Measurements from ENCODE around the gene IQGAP3. TPM values are rescaled to one million over a fixed set of nuclear protein-coding genes. Genes with fewer than 3 reads are reported as not detected.

The IQGAP3 gene
- polyA plus RNA-seq, 2 of the 4 experiments (the other 2 are of a cell fraction) = 15.6 to 17.0 TPM

DNA sequence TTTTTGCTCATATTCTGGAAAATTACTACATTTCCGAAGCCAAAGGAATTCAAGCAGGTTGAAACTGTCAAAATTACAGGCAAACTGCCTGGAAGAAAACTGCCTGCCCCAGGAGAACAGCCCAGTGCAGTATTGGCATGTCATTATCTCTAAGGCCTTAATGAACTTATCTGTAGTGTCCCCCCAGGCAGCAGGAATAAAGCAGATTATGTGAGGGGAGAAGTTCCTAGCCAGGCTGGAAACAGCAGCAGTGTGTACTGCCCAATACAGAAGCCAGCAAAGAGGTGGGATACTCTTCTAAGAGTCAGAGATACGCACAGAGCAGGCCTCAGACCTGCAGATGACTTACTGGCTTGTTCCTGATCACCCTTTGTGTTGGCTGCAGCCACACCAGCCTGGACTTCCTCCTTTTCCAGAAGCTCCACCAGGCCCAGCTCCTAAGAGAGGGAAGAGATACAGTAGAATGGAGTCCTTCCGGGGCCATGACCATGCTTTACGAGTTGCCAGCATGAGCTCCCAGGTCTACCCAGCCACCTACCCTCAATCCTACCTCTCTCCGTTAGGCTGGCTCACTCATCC lies 11.7 kb downstream of the IQGAP3 start:
- FAIRE-seq = no peak
- ATAC-seq = no peak; a peak in 1 of 6 replicates
- Histone ChIP-seq H3K4me1 (no peaks in the 10 kb centered on the region), H3K4me3 (no peak overlapping the region), H3K9me3 (no peaks in the 10 kb centered on the region), H3K27ac (no peak overlapping the region), H3K4me2 (no peak overlapping the region)
- DNase-seq (ENCODE audit: low read depth in 1 of 2, low spot score in 1 of 2) = no peak
- ChIA-PET POLR2A (no interaction called here), CTCF (interaction anchor here (1.0 to 1.5 kb wide), 2 partner anchors 80 to 204 kb away, joined by 3 to 4 read pairs; no protein-coding TSS in a partner anchor)
- no peak for TF ChIP-seq EHMT2 (IDR thresholded peaks at IDR 0.05; ENCODE audit: low read depth)
- TF ChIP-seq FOSB (CRISPR knock-in tag; IDR thresholded peaks at IDR 0.05) = no peak
- TF ChIP-seq, protein P1, sequence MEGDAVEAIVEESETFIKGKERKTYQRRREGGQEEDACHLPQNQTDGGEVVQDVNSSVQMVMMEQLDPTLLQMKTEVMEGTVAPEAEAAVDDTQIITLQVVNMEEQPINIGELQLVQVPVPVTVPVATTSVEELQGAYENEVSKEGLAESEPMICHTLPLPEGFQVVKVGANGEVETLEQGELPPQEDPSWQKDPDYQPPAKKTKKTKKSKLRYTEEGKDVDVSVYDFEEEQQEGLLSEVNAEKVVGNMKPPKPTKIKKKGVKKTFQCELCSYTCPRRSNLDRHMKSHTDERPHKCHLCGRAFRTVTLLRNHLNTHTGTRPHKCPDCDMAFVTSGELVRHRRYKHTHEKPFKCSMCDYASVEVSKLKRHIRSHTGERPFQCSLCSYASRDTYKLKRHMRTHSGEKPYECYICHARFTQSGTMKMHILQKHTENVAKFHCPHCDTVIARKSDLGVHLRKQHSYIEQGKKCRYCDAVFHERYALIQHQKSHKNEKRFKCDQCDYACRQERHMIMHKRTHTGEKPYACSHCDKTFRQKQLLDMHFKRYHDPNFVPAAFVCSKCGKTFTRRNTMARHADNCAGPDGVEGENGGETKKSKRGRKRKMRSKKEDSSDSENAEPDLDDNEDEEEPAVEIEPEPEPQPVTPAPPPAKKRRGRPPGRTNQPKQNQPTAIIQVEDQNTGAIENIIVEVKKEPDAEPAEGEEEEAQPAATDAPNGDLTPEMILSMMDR (IDR thresholded peaks at IDR 0.05) = no peak
- no peak for TF ChIP-seq CEBPB (IDR thresholded peaks at IDR 0.05)
- TF ChIP-seq HOXB5 (CRISPR knock-in tag; IDR thresholded peaks at IDR 0.05) = no peak
- TF ChIP-seq NPAS2 (CRISPR knock-in tag; IDR thresholded peaks at IDR 0.05; ENCODE audit: borderline replicate concordance) = no peak
- no peak for TF ChIP-seq KDM1A (IDR thresholded peaks at IDR 0.05; ENCODE audit: low read depth)
- TF ChIP-seq EHF (CRISPR knock-in tag; IDR thresholded peaks at IDR 0.05) = no peak
- no peak for TF ChIP-seq RAD21 (conservative IDR thresholded peaks at IDR 0.05 in 1 of 2, IDR thresholded peaks at IDR 0.05 in 1 of 2)
- no peak for TF ChIP-seq ZSCAN20 (CRISPR knock-in tag; IDR thresholded peaks at IDR 0.05)
- no peak for TF ChIP-seq ZC3H11A (IDR thresholded peaks at IDR 0.05)
- no peak for TF ChIP-seq SREBF2 (IDR thresholded peaks at IDR 0.05)
- TF ChIP-seq, protein P2, sequence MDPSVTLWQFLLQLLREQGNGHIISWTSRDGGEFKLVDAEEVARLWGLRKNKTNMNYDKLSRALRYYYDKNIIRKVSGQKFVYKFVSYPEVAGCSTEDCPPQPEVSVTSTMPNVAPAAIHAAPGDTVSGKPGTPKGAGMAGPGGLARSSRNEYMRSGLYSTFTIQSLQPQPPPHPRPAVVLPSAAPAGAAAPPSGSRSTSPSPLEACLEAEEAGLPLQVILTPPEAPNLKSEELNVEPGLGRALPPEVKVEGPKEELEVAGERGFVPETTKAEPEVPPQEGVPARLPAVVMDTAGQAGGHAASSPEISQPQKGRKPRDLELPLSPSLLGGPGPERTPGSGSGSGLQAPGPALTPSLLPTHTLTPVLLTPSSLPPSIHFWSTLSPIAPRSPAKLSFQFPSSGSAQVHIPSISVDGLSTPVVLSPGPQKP (IDR thresholded peaks at IDR 0.05; ENCODE audit: low read depth, low read length) = no peak
- 72% methylated on average over 5 of the region's 5 CpGs for WGBS (ENCODE audit: missing lambda C conversion rate)

DNA sequence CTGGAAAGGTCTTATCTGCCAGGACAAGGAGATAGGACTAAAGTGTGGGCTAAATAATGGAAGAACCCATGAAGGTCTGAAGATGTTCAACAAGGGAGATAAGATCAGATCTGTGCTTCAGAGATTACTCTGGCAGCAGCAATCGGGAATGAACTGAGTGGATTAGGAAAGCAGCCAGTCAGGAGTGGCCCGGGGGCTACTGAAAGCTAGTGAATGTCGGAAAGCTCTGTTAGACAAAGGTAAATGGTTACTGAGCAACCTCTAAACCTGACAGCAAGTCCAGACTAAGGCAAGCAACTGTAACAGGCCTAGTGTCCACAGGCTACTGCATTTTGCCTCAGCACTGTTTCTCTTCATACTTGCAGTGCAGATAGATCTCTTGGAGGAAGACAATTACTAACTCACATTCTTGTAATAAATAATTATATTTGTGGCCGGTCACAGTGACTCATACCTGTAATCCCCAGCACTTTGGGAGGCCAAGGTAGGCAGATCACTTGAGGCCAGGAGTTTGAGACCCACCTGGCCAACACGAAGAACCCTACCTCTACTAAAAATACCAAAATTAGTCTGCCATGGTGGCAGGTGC lies 12.5 kb downstream of the IQGAP3 start:
- Histone ChIP-seq H3K4me1 (no peaks in the 10 kb centered on the region), H3K4me3 (no peak overlapping the region), H3K4me2 (no peak overlapping the region), H3K27ac (no peak overlapping the region), H3K9me3 (no peaks in the 10 kb centered on the region)
- 75% methylated on average over 5 of the region's 5 CpGs for WGBS (ENCODE audit: missing lambda C conversion rate)
- CTCF ChIA-PET = interaction anchor here (0.6 to 1.5 kb wide), 3 partner anchors 79 to 174 kb away, joined by 3 to 4 read pairs (median 4); no protein-coding TSS in a partner anchor
- DNase-seq (ENCODE audit: low read depth in 1 of 2, low spot score in 1 of 2) (no peak), ATAC-seq (no peak), FAIRE-seq (no peak)
- POLR2A ChIA-PET = no interaction called here
- TF ChIP-seq TFCP2L1 (CRISPR knock-in tag; IDR thresholded peaks at IDR 0.05) (no peak), JUN (IDR thresholded peaks at IDR 0.05) (no peak), RARB (CRISPR knock-in tag; IDR thresholded peaks at IDR 0.05) (no peak), GATA3 (IDR thresholded peaks at IDR 0.05; ENCODE audit: borderline replicate concordance) (no peak), CHD4 (IDR thresholded peaks at IDR 0.05; ENCODE audit: borderline replicate concordance) (no peak), BHLHE40 (IDR thresholded peaks at IDR 0.05; ENCODE audit: low read depth, low read length) (no peak), RFX5 (IDR thresholded peaks at IDR 0.05) (no peak), HOXB13 (CRISPR knock-in tag; IDR thresholded peaks at IDR 0.05; ENCODE audit: low read depth) (no peak), NR3C1 (IDR thresholded peaks at IDR 0.05) (no peak), KDM5A (IDR thresholded peaks at IDR 0.05) (no peak)
- TF ChIP-seq, protein P3, sequence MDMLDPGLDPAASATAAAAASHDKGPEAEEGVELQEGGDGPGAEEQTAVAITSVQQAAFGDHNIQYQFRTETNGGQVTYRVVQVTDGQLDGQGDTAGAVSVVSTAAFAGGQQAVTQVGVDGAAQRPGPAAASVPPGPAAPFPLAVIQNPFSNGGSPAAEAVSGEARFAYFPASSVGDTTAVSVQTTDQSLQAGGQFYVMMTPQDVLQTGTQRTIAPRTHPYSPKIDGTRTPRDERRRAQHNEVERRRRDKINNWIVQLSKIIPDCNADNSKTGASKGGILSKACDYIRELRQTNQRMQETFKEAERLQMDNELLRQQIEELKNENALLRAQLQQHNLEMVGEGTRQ (IDR thresholded peaks at IDR 0.05) = no peak
- TF ChIP-seq, protein P4, sequence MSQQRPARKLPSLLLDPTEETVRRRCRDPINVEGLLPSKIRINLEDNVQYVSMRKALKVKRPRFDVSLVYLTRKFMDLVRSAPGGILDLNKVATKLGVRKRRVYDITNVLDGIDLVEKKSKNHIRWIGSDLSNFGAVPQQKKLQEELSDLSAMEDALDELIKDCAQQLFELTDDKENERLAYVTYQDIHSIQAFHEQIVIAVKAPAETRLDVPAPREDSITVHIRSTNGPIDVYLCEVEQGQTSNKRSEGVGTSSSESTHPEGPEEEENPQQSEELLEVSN (IDR thresholded peaks at IDR 0.05; ENCODE audit: borderline replicate concordance, low read depth) = no peak
